GM04503 (cell line): ENCODE data around the gene TESK1.
"Not testable (repeated sequence)": the region's sequence is repeated elsewhere in the genome, so short reads cannot be mapped to it uniquely, and the experiment has no call there.

Experiments used
- DNase-seq: peaks from one replicate; pipeline ENCODE4 v3.0.0-alpha.2; 2012; ENCODE audit warnings: low read depth

The TESK1 gene

DNA sequence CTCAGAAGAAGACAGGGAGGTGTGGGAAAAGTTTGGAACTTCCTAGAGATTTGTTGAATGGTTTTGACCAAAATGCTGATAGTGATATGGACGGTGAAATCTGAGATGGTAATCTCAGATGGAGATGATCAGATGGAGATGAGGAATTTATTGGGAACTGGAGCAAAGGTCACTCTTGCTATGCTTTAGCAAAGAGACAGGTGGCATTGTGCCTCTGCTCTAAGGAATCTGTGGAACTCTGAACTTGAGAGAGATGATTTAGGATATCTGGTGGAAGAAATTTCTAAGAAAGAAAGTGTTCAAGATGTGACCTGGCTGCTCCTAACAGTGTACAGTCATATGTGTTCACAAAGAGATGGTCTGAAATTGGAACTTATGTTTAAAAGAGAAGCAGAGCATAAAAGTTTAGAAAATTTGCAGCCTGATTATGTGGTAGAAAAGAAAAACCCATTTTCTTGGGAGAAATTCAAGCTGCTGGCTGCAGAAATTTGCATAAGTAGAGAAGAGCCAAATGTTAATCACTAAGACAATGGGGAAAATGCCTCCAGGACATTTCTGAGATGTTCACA is 25.3 kb upstream of the TESK1 start:
- not testable (repeated sequence) for DNase-seq

DNA sequence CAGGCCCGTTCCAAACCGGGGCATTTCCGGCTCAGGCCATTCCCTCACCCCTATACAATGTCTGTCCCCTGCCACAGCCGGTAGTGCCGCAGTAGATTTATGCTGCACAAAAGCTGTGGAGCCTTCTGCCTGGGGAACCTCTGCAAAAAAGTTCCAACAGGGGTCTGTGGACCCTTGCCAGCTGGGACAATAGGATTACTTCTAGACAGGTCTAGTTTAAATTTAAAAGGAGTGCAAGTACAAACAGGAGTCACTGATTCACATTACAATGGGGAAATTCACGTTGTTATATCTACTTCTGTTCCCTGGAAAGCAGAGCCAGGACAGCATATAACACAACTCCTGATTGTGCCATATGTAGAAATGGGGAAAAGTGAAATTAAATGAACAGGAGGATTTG is 21.5 kb upstream of the TESK1 start:
- not testable (repeated sequence) for DNase-seq

DNA sequence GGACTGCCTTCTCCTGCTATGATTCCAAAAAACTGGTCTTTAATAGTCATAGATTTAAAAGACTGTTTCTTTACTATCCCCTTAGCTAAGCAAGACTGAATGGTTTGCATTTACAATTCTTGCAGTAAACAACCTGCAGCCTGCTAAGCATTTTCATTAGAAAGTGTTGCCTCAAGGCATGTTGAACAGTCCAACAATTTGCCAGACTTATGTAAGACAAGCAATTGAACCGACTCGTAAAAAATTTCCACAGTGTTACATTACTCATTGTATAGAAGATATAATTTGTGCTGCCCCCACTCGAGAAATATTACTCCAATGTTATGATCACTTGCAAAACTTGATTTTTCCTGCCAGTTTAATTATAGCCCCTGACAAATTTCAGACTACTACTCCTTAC is 20.4 kb upstream of the TESK1 start:
- DNase-seq = not testable (repeated sequence)

DNA sequence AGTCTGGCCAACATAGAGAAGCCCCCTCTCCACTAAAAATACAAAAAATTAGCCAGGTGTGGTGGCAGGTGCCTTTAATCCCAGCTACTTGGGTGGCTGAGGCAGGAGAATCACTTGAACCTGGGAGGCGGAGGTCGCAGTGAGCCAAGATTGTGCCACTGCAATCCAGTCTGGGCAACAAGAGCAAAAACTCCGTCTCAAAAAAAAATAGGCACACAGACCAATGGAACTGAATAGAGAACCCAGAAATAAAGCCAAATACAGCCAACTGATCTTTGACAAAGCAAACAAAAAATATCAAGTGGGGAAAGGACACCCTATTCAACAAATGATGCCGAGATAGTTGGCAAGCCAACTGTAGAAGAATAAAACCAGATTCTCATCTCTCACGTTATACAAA is 16.6 kb upstream of the TESK1 start:
- not testable (repeated sequence) for DNase-seq

DNA sequence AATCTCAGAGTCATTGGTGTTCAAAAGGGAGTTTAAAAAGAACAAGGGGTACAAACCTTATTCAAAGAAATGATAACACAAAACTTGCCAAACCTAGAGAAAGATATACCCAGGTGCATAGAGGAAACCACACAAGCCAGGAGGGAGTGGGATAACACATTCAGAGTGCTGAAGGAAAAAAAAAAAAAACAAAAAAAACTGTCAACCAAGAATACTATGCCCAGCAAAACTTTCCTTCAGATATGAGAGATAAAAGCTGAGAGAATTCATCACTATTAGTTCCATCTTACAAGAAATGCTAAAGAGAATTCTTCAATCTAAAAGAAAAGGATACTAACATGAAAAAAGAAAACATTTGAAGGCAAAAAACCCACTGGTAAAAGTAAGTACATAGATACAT is 11.5 kb upstream of the TESK1 start:
- DNase-seq = no peak

DNA sequence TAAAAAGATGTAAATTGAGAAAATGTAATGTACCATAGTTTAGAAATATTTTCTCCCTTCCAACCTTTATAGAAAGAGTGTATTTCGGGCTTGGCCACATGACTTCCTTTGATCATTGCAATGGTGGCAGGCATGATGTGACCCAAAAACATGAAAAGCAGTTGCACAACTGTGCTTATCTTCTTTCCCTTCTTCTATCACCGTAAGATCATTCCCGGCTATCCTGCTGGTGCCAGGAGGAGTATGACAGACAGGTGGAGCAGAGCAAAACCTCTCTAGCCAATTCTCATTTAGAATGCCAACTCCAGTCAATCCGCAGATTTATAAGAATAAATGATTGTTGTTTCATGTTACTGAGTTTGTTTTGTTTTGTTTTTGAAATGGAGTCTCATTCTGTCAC is 10.6 kb upstream of the TESK1 start:
- DNase-seq = no peak

DNA sequence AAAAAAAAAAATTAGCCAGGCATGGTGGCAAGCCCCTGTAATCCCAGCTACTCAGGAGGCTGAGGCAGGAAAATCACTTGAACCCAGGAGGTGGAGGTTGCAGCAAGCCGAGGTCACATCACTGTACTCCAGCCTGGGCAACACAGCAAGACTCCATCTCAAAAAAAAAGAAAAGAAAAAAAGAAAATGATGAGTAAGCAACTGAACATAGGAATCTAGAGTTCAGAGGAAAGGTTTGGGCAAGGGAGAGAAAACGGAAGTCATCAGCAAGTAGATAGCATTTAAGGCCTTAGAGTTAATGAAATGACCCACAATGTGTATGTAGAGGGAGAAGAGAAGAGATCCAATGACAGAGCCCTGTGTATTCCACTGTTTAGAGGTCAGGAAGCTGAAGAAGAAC is 8.2 kb upstream of the TESK1 start:
- DNase-seq = not testable (repeated sequence)

DNA sequence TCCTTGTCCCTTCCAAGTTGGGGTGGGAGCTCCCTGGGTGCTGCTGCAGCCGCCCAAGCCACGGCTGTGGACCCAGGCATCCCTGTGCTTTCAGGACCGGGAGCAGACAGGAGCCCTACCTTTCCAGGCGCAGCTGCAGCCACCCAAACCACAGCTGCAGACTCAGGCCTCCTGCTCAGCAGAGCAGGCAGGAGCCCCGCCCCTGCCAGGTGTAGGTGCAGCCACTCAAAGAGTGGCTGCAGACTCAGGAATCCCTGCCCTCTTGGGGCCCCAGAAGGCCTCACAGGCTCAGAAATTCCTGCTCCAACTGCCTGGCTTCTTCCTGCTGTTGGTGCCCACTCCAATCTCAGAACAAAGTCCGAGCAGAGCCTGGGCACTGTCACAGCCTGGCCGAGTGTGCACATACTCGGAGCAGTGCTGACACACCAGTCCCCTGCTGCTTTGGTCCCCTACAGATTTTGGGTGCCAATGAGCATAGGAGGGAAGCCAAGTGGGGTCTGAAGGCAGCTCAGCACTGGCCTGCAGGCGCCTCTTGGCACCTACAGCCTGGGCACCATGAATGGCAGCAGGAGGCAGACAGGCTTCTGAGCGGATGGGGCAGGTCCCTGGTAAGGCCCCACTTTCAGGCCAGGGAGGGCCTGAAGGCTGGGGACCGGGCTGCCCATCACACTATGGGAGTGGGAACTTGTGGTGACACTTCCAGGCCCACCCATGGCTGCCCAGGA is 6.0 kb upstream of the TESK1 start:
- no peak for DNase-seq

DNA sequence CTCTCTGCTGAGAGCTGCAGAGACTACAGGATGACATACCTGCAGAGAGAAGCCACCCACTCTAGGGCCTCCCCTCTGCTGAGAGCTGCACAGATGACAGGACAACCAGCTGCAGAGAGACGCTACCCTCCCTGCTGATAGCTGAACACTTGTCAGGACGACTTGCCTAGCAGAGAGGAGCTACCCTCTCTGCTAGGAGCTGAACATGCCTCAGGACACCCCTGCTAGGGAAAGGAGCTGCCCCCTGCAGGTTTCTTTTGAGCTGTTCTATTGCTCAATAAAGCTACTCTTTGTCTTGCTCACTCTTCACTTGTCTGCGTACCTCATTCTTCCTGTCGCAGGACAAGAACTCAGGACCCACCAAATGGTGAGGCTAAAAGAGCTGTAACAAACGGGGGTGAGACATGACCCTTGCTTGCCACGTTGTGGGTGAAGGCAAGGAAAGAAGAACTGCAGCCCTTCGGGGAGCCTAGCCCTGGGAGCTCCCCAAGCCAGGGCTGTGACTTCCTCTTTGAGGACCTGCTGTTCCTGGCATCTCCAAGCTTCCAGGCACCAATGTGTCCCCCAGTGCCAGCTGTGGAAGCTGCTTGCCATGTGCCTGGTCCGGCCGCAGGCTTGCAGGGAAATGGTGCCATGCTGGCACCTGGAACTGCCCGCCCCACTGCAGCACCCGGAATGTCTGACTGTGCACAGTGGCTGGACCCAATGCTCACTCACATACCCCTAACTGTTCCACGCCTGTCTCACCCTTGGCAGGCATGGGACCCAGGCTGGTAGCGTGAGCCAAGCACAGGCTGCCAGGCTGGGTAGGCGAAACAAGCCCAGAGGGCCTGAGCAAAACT is 5.1 kb upstream of the TESK1 start:
- DNase-seq = no peak

DNA sequence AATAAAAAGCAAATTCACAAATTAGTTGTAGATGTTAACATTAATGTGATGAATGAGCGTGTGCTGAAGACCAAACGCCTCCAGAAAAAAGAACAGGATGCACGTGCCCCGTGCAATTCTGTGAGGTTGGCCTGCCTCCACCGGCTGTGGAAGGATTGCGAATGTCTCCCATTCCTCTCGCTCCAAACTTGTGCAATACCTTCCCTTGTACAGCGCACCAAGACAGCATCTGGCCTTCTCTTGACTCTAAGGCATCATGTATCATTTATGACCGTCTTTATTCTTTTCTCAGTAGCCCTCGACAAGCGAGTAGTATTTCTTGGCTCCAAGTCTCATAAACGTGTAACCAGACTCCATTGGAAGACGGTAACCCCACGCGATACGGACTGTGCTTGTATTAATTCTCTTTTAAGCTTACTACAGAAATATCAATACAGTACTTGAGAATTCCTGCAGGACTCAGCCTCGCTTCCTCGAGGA is 1.5 kb upstream of the TESK1 start:
- DNase-seq = peak; percentile 80

DNA sequence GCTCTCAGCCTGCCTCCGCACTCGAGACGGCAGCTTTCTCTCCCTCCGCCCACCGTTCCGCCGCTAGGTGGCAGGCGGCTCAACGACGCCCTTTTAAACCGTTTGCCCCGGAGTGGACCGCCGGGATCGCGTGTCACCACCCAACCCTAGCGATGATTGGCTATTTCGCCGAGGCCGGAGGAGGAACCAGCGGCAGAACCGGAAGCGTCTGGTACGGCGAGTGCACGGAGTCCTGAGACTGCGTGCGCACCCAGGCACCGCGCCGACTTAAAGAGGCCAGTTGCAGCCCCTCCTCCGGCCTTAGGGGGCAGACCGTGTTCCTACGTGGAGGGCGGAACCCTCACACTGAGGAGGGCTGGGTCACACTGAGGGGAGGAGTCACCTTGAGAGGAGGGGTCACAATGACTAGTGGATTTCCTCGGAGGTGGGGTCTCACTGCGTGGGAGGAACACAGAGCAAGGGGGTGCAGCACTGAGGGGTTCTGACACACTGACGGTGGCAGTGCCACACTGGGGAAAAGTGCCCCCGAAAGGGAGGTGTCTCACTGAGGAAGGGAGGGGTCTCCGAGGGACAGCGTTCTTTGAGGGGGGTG is 980 bp upstream of the TESK1 start:
- peak; percentile 93 for DNase-seq

DNA sequence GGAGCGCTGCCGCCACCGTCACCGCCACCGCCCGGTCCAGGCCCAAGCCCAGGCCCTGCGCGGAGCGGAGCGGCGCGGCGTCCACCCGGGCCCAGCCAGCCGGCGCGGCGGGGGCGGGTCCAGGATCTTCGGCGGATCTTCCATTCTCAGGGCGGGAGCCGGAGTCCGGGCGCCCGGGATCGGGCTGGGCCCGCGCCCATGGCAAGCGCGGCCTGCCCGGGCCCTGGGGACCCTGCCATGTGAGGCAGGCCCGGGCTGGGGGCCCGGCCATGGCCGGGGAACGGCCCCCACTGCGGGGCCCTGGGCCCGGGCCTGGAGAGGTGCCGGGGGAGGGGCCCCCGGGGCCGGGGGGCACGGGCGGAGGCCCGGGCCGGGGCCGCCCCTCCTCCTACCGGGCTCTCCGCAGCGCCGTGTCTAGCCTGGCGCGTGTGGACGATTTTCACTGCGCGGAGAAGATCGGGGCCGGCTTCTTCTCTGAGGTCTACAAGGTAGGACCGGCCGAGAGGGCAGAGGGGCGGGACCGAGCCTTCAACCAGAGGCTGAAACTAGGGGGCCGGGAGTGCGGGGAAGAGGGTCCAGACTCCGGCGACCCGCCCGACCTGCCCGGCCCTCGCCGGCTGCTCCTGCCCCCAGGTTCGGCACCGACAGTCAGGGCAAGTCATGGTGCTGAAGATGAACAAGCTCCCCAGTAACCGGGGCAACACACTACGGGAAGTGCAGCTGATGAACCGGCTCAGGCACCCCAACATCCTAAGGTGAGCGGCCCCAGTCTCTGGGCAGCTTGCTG is 482 bp downstream of the TESK1 start:
- no peak for DNase-seq

DNA sequence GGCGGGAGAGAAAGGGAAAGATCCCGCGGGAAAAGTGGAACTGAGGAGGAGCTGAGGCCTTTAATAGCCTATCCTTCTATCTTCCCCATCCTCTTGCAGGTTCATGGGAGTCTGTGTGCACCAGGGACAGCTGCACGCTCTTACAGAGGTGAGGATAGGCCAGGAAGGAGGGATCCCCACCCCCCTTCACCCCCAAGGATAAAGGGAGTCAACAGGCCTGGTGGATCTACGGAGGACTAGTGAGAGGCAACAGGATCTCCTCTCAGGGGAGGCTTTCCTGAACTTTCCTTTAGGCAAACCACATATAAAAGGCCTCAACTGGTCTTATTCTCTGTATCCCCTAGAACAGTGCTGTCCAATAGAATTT is 1.1 kb downstream of the TESK1 start:
- DNase-seq = no peak

DNA sequence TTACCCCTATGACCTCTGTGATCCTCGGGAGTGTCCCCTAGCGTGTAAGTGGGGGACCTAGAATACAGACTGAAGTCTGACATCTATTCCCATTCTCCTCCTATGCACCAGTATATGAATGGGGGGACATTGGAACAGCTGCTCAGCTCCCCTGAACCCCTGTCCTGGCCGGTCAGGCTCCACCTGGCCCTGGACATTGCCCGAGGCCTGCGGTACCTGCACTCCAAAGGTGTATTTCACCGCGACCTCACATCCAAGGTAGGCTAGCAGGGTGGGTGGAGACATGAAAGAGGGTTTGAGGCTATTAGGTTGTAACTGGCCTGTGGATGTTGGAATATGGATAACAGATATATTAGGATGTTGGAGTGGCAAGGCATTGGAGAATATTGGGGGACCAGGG is 1.7 kb downstream of the TESK1 start:
- no peak for DNase-seq

DNA sequence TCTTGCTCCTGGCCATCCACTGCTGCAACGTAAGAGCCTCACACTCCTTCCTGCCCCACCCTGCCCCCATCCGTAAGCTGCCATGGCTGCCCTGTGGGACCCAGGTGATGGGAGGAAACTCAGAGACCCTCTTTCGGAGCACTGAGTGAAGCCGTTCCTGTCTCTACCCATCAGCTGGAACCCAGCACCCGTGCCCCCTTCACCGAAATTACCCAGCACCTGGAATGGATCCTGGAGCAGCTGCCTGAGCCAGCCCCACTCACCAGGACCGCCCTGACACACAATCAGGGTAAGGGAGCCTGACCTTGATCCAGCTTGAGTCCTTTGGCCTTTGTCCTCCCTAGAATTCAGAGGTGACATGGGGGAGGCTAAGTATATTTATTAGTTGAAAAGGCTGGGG is 3.2 kb downstream of the TESK1 start:
- no peak for DNase-seq

DNA sequence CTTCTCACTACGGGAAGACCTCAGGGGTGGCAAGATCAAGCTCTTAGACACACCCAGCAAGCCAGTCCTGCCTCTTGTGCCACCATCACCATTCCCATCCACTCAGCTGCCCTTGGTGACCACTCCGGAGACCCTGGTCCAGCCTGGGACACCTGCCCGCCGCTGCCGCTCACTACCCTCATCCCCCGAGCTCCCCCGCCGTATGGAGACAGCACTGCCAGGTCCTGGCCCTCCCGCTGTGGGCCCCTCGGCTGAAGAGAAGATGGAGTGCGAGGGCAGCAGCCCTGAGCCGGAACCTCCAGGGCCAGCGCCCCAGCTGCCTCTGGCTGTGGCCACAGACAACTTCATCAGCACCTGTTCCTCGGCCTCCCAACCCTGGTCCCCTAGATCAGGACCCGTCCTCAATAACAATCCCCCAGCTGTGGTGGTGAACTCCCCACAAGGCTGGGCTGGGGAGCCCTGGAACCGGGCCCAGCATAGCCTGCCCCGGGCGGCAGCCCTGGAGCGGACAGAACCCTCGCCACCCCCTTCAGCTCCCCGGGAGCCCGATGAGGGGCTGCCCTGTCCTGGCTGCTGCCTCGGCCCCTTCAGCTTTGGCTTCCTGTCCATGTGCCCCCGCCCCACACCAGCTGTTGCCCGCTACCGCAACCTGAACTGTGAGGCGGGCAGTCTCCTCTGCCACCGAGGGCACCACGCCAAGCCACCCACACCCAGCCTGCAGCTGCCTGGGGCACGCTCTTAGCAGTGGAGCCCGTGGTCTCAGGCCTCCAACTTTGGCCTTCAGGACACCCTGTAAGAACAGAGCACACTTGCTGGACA is 4.1 kb downstream of the TESK1 start:
- DNase-seq = no peak

DNA sequence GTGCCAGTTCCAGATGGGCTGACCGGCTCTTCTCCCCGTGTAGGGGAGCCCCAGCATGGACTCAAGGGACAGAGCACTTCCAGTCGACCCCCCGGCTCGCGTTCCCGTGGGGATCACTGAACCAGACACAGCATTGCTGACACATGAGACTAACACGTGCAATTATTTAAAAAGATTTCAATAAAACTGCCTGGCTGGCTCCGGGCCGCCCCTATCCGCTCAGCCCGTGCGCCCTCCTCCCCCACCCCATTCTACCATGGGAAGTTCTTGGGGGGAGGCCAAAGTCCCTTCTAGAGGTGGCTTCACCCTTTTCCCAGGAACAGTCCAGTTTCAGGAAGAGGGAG is 4.7 kb downstream of the TESK1 start:
- no peak for DNase-seq

DNA sequence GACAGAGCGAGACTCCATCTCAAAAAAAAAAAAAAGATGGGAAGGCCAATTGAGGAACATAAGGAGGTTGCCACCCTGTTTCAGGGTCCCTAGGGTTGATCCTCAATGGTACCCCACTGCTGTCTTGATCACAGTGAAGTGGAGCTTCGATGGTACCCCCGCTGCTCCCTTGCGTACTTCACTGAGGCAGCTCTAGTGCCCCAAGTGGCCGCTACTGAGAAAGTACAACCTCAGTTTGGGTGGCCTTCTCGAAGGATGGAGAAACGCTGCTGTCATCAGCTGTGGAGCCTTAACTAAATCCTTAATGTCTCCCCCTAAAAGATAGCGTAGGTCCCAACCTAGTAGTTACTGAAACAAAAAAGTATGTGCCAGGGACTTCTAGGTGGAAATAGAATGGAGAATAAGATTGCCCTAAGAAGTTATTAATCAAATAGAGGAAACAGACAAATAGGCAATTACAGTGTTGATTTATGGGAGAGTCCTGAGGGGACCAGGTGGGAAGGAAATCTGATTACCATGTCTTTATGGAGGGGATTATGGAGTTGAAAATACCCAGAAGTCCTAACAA is 6.3 kb downstream of the TESK1 start:
- no peak for DNase-seq

DNA sequence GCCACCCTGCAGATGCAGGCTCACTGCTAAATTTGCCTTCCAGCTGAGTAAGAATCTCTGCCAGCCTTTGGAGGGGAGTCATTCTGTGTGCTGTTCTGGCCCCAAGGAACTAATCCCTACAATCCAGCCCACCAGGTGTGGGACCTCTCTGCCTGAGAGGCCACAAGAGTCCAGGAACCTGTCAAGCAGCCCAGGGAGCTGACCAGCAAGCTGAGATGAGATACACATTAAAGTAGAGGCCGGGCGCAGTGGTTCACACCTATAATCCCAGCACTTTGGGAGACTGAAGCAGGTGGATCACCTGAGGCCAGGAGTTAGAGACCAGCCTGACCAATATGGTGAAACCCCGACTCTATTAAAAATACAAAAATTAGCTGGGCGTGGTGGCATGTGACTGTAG is 7.0 kb downstream of the TESK1 start:
- not testable (repeated sequence) for DNase-seq

DNA sequence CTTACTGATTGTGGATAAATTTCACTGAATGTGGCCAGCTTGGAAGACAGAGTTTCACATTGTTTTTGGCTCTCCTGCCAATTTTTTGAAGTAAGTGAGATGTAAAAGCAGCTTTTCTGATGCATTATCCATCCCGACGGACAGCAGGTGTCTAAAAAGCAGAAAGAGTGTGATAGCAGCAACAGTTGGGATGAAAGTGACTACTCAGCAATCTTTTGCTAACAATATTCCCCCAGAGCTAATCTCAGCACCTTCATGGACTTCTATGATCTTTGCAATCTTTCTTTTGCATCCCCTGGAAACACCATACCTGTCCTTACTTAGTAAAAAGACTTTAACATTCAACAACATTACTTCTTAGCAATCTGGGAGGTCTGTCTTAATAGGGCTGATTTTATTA is 7.8 kb downstream of the TESK1 start:
- DNase-seq = no peak
